HG03521 (cell line): ENCODE data around the gene HOXB4.

ENCODE experiments used
- ATAC-seq: cut with Tn5 transposase; IDR thresholded peaks from one replicate; pipeline ENCODE4 v1.9.1; 2021; ENCODE audit warnings: mild to moderate bottlenecking, moderate library complexity; ENCODE audit not compliant: unreplicated experiment

HOXB4 gene

GRCh38 chr17:48549914-48550501, 28.1 kb downstream of the HOXB4 start:
- ATAC-seq: no peak

- no peak for ATAC-seq
Observed at GRCh38 chr17:48549281-48549630, 28.9 kb downstream of the HOXB4 start.

DNA sequence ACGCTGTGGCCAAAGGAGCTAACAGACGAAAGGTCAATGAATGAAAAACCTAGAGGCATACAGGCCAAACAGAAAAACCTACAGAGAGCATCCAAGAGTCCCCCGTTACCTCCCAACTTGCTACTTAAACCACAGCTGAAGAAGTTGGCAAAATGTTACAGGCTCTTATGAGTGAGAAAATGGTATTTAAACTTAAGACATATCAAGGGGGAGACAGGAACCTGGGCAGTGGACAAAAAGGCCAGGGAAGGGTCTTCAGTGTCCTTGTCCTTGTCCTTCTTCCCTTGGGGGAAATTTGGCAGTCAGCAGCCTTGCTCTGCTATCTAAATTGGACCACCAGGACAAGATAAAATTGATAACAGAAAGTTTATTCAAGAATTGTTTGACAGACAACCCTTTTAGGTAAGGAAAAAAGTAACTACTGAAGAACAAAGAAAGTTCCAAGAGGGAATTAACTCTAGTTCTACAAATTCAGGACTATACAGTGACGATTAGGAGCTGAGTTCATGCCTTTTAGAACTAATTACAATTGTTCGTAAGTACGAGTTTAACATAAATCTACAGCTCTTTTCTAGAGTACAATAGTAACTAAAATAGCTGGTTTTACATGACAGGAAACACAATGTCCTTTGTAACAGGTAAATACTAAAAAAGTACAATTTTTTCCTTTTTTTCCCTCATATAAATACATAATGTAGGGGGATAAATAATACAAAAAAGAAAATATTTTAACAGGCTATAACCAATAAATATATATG, 29.4 kb downstream of the HOXB4 start:
- ATAC-seq: no peak

DNA sequence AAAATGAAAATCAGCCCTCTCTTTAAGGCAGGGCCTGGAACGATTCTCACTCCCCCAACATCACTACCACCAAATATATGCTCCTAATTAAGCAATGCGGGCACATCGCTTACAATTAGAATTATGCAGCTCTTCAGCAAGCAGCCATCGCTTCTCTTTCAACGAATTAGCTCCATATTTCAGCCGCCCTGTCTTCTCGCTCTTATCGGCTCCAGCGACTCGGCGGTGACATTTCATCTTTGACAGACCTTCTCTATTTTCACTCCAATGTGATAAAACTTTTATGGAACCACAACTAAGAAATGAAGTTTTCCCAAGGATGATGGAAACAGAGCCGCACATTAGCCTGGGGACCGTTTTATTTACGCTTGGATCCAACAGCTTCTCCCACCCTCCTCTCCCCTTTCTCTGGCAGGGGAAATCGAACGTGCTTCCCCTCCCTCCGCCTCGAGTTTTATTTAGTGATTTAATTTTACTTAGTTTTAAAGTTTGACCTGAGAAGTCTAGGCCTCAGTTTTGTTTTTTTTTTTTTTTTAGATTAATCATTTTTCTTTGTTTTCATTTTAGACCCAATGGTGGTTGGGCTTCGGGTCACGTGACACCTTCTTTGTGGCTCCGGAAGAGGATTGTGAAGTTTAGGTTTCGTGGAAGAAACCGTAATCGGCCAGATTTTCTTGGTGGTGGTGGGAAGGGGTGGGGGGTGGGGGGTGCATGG, 30.2 kb downstream of the HOXB4 start:
- no peak for ATAC-seq

DNA sequence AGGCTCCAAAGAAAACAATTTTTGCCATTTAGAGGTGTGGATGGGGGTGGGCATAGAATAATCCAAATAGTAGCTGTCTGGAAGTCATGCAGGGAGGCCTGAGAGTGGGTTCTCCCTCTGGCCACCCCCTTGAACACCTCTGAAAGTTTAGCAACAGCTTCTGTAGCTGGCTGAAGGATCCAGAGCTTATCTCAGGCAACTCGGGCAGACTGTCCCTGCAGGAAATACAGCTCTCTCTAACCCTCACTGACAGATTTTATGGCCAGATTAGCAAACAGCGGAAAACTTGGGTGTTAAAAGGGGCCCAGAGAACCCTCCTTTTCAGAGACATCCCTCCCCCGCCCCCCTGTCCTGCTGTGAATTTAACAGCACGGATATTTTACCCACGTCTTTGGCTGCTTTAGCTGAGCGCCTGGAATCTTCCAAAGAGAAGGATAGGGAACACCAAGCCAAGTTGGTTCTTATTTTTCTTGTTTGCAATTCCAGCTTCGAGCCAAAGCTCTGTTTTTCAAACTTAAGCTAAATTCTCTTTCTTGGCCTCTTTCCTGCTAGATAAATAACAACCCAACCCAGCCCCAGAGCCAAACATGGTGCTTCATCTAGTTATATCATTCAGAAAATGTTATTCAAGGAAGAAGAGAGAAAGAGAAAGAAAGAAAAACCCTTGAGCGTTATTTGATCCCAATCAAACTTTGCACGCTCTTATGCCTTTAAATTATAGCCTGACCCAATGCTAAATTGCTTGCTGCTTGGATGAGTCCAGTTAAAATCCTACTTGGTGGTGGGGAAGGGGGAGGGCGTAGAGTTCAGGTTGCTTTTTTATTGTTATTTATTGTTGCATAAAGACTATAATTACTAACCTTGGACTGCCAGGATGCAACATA, 31.0 kb downstream of the HOXB4 start:
- ATAC-seq: no peak

DNA sequence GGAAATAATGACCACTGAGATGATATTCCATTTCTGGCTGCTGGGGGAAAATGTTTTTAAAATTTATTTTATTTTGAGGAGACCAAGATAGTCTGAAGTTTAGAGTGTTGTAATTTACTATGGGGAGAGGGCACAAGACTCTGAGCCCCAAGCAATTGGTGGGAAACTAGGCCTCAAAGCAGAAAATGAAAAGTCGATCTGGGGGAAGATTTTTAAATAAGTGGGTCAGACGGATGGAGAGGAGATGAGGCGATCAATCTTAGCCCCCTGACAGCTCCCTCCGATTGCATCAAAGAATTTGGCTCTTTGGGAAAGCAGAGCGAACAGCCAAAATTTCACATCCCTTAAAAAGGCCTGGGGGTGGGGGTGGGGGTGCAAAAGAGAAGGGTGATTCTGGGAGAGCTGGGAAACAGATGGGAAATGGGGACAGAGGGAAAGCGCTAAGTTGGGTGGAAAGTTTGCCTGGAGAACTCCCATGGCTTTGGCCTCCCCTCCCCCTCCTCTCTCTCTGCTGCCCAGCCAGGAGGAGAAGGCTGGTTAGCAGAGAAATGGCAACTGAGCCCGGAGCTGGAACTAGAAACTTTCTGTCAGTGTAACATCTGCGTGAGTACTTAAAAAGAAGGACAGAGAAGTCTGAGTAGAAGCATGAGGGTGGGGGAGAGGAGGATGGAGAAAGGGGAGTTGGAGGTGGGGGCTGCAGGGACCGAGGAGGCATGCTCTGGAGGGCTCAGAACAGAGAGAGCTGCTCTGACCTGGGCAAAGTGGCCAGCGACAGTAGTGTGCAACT, 31.8 kb downstream of the HOXB4 start:
- no peak for ATAC-seq

DNA sequence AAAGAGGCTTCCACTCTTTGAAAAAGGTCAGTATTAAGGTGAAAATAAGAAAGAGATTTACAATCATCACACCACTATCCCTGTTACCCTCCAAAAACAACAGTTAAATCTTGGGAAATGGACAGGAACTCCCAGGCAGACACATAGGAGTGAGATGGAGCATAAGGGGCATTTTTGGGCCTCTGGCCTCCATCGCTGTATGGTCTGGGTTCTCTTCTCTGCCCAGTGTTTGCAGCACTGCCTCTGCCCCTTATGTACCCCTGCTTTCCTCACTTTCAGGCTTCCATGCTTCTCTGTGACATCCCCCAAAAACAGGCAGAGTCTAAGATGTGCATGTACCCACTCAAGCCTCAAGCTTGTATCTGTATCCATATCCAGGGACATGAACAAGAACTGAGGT, 32.6 kb downstream of the HOXB4 start:
- no peak for ATAC-seq

DNA sequence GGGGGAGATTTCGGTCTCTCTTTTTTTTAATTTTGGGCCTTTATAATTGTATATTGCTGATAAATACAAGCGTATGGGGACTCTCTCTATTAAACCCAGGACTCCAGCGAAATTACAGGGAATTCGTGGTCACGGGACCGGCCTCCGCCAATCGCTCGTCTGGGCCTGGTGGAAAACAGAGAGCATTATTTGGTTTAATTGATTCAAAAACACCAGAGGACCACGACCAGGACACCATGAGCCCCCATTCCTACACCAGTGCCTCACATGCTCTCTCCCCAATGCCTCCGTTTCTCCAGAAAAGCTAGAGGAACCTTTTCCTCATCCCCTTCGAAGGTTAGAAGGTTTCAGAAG, 33.2 kb downstream of the HOXB4 start, which contains the start of gene HOXB2:
Gene HOXB2 (minus strand): TSS at position 88 of the 354 bp plus-strand sequence. CDS start 198 bp downstream, outside the sequence.
- ATAC-seq: no peak

- ATAC-seq: no peak
Observed at GRCh38 chr17:48544349-48545021, 33.7 kb downstream of the HOXB4 start.

- no peak for ATAC-seq
Observed at GRCh38 chr17:48543854-48544348, 34.2 kb downstream of the HOXB4 start.

- no peak for ATAC-seq
Observed at GRCh38 chr17:48543107-48543853, 34.9 kb downstream of the HOXB4 start.

- ATAC-seq: no peak
Observed at GRCh38 chr17:48542698-48543106, 35.4 kb downstream of the HOXB4 start.

DNA sequence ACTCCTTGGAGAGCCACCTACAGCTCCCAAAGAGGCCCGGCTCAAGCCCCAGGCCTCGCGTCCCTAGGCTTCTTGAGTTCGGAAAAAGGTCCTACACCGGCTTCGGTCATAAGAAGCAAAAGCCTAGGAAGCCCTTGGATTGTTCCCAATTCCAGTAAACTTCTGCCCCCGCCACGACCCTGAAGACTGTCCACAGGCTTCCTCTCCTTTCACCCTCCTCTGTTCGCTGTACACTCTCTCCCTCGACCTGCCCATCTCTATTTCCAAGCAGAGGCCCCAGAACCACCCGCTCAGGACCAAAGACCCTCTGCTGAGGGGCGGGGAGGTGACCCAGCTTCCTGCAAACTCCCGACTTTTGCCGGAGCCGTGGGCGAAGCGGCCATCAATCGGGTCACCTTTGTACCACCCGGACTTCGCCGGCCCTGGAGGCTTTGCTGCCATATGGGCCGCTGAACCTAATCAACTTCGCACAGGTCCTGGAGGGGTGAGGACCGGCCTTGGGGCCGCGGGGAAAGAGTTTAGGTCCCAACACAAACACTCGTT, 36.0 kb downstream of the HOXB4 start:
- ATAC-seq: no peak

DNA sequence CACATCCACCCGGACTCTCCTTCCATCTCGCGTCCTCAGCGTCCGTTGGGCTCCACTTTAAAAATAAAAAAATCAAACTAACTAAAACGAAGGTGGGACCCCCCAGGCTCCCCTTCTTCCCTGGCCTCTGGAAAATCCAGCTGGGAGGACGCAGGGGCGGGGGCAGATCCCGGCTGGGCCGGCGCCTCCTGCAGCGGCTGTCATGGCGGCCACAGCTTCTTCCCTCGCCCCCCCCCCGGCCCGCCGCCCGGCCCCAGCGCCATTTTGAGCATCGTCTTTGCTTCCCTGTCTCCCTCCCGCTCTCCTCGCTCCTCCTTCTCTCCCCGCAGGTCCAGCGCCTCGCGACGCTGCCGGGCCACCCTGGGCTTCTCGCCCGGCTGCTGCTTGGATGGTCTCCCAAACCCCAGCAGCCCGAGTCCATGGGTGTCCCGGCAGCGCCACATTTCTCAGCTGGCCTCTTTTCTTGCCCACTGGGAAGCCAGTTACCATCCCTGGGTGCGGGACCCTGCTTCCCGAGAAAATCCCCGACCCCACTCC, 36.5 kb downstream of the HOXB4 start:
- ATAC-seq: no peak

GRCh38 chr17:48541036-48541576, 37.0 kb downstream of the HOXB4 start:
- no peak for ATAC-seq

- no peak for ATAC-seq
Observed at GRCh38 chr17:48540213-48540612, 37.9 kb downstream of the HOXB4 start.

- ATAC-seq: no peak
Observed at GRCh38 chr17:48539177-48539576, 39.0 kb downstream of the HOXB4 start.

- no peak for ATAC-seq
Observed at GRCh38 chr17:48537316-48537715, 40.8 kb downstream of the HOXB4 start.
